ENCODE data around the gene C11orf24. TPM values are rescaled to one million over a fixed set of nuclear protein-coding genes. Genes with fewer than 3 reads are reported as not detected.
A peak's percentile ranks its signal among the peaks of the same experiment; 100 is the strongest.

Gene C11orf24
- total and polyA plus RNA-seq, 9 of the 15 experiments (the other 6 are each of a cell fraction or from before 2014, with no cell fraction given): 2.0 to 65.2 (median 32.5) TPM

DNA sequence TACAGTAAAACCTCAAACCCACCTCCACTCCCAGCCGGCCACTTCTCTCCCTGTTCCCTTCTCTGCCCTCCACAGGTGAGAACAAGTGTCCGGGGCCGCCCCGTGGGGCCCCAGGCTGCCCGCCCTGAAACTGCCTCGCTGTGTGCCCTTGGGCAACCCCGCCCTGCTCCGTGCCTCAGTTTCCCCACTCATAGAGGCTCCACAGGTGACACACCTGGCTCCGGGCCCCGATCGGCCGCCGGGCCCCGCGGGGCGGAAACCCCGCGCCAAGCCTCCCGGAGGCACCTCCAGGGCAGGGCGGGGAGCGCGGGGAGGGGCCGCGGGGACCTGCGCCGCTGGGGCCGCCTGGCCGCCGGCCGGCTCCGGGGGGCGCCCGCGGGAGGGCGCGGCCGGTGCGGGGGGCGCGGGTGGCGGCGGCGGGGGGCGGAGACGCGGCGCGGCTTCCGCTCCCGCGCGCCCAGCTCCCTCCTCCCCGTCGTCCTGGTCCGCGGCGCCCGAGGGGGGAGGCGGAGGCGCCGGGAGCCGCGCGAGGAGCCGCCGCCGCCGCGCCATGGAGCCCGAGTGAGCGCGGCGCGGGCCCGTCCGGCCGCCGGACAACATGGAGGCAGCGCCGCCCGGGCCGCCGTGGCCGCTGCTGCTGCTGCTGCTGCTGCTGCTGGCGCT is 40.5 kb upstream of the C11orf24 start, which contains the start of gene LRP5 (continued):
- TF ChIP-seq, protein P1, sequence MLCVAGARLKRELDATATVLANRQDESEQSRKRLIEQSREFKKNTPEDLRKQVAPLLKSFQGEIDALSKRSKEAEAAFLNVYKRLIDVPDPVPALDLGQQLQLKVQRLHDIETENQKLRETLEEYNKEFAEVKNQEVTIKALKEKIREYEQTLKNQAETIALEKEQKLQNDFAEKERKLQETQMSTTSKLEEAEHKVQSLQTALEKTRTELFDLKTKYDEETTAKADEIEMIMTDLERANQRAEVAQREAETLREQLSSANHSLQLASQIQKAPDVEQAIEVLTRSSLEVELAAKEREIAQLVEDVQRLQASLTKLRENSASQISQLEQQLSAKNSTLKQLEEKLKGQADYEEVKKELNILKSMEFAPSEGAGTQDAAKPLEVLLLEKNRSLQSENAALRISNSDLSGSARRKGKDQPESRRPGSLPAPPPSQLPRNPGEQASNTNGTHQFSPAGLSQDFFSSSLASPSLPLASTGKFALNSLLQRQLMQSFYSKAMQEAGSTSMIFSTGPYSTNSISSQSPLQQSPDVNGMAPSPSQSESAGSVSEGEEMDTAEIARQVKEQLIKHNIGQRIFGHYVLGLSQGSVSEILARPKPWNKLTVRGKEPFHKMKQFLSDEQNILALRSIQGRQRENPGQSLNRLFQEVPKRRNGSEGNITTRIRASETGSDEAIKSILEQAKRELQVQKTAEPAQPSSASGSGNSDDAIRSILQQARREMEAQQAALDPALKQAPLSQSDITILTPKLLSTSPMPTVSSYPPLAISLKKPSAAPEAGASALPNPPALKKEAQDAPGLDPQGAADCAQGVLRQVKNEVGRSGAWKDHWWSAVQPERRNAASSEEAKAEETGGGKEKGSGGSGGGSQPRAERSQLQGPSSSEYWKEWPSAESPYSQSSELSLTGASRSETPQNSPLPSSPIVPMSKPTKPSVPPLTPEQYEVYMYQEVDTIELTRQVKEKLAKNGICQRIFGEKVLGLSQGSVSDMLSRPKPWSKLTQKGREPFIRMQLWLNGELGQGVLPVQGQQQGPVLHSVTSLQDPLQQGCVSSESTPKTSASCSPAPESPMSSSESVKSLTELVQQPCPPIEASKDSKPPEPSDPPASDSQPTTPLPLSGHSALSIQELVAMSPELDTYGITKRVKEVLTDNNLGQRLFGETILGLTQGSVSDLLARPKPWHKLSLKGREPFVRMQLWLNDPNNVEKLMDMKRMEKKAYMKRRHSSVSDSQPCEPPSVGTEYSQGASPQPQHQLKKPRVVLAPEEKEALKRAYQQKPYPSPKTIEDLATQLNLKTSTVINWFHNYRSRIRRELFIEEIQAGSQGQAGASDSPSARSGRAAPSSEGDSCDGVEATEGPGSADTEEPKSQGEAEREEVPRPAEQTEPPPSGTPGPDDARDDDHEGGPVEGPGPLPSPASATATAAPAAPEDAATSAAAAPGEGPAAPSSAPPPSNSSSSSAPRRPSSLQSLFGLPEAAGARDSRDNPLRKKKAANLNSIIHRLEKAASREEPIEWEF (CRISPR knock-in tag; IDR thresholded peaks at IDR 0.05): no peak
- TF ChIP-seq HMGN3 (IDR thresholded peaks at IDR 0.05; ENCODE audit: borderline replicate concordance, extremely low read depth, insufficient read length, low read depth, low read length): peak; percentile 12
- TF ChIP-seq FOXK2 (conservative IDR thresholded peaks at IDR 0.05 in 1 of 2, IDR thresholded peaks at IDR 0.05 in 1 of 2; ENCODE audit: low read depth in 2 of 2): no peak
- TF ChIP-seq, protein P2, sequence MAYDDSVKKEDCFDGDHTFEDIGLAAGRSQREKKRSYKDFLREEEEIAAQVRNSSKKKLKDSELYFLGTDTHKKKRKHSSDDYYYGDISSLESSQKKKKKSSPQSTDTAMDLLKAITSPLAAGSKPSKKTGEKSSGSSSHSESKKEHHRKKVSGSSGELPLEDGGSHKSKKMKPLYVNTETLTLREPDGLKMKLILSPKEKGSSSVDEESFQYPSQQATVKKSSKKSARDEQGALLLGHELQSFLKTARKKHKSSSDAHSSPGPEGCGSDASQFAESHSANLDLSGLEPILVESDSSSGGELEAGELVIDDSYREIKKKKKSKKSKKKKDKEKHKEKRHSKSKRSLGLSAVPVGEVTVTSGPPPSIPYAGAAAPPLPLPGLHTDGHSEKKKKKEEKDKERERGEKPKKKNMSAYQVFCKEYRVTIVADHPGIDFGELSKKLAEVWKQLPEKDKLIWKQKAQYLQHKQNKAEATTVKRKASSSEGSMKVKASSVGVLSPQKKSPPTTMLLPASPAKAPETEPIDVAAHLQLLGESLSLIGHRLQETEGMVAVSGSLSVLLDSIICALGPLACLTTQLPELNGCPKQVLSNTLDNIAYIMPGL (CRISPR knock-in tag; IDR thresholded peaks at IDR 0.05): no peak
- no peak for TF ChIP-seq NFE2 (IDR thresholded peaks at IDR 0.05; ENCODE audit: low read depth)
- TF ChIP-seq, protein P3, sequence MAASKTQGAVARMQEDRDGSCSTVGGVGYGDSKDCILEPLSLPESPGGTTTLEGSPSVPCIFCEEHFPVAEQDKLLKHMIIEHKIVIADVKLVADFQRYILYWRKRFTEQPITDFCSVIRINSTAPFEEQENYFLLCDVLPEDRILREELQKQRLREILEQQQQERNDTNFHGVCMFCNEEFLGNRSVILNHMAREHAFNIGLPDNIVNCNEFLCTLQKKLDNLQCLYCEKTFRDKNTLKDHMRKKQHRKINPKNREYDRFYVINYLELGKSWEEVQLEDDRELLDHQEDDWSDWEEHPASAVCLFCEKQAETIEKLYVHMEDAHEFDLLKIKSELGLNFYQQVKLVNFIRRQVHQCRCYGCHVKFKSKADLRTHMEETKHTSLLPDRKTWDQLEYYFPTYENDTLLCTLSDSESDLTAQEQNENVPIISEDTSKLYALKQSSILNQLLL (CRISPR knock-in tag; IDR thresholded peaks at IDR 0.05; ENCODE audit: borderline replicate concordance): no peak
- TF ChIP-seq HDAC1 (IDR thresholded peaks at IDR 0.05): no peak
- TF ChIP-seq, protein P4, sequence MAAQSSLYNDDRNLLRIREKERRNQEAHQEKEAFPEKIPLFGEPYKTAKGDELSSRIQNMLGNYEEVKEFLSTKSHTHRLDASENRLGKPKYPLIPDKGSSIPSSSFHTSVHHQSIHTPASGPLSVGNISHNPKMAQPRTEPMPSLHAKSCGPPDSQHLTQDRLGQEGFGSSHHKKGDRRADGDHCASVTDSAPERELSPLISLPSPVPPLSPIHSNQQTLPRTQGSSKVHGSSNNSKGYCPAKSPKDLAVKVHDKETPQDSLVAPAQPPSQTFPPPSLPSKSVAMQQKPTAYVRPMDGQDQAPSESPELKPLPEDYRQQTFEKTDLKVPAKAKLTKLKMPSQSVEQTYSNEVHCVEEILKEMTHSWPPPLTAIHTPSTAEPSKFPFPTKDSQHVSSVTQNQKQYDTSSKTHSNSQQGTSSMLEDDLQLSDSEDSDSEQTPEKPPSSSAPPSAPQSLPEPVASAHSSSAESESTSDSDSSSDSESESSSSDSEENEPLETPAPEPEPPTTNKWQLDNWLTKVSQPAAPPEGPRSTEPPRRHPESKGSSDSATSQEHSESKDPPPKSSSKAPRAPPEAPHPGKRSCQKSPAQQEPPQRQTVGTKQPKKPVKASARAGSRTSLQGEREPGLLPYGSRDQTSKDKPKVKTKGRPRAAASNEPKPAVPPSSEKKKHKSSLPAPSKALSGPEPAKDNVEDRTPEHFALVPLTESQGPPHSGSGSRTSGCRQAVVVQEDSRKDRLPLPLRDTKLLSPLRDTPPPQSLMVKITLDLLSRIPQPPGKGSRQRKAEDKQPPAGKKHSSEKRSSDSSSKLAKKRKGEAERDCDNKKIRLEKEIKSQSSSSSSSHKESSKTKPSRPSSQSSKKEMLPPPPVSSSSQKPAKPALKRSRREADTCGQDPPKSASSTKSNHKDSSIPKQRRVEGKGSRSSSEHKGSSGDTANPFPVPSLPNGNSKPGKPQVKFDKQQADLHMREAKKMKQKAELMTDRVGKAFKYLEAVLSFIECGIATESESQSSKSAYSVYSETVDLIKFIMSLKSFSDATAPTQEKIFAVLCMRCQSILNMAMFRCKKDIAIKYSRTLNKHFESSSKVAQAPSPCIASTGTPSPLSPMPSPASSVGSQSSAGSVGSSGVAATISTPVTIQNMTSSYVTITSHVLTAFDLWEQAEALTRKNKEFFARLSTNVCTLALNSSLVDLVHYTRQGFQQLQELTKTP (IDR thresholded peaks at IDR 0.05; ENCODE audit: low read depth in 1 of 2, partially characterized antibody in 2 of 2): no peak
